ENCODE results near the gene C1orf198. TPM values are rescaled to one million over a fixed set of nuclear protein-coding genes. Genes with fewer than 3 reads are reported as not detected.
A peak's percentile ranks its signal among the peaks of the same experiment; 100 is the strongest.

Gene C1orf198
- total RNA-seq, 1 donor from 2014 or later = 62.5 TPM

- H3K36me3 Mint-ChIP-seq = peaks cover 45% of the 10 kb centered on the region
- peaks cover 31% of the 10 kb centered on the region for H3K4me1 Mint-ChIP-seq (ENCODE audit: unreplicated experiment)
- DNase-seq (ENCODE audit: extremely low spot score, unreplicated experiment) = no peak
- H3K4me3 Mint-ChIP-seq = peak overlapping the region; percentile 23
- no peak for TF ChIP-seq CTCF (conservative IDR thresholded peaks at IDR 0.05)
- H3K27ac Mint-ChIP-seq = no peak overlapping the region
- no peaks in the 10 kb centered on the region for H3K27me3 Mint-ChIP-seq
- H3K9me3 Mint-ChIP-seq = no peaks in the 10 kb centered on the region
Measured at GRCh38 chr1:230858918-230859729, 9.2 kb downstream of the C1orf198 start.

GRCh38 chr1:230858236-230858820 is 10.0 kb downstream of the C1orf198 start:
- H3K4me3 Mint-ChIP-seq = no peak overlapping the region
- H3K4me1 Mint-ChIP-seq (ENCODE audit: unreplicated experiment) = peaks cover 26% of the 10 kb centered on the region
- DNase-seq (ENCODE audit: extremely low spot score, unreplicated experiment) = no peak
- no peaks in the 10 kb centered on the region for H3K9me3 Mint-ChIP-seq
- no peak overlapping the region for H3K27ac Mint-ChIP-seq
- TF ChIP-seq CTCF (conservative IDR thresholded peaks at IDR 0.05) = no peak
- no peaks in the 10 kb centered on the region for H3K27me3 Mint-ChIP-seq
- peaks cover 53% of the 10 kb centered on the region for H3K36me3 Mint-ChIP-seq

GRCh38 chr1:230857822-230858221 is 10.5 kb downstream of the C1orf198 start:
- no peaks in the 10 kb centered on the region for H3K27me3 Mint-ChIP-seq
- no peak for DNase-seq (ENCODE audit: extremely low spot score, unreplicated experiment)
- no peak for TF ChIP-seq CTCF (conservative IDR thresholded peaks at IDR 0.05)
- peaks cover 2% of the 10 kb centered on the region for H3K9me3 Mint-ChIP-seq
- peaks cover 58% of the 10 kb centered on the region for H3K36me3 Mint-ChIP-seq
- H3K4me1 Mint-ChIP-seq (ENCODE audit: unreplicated experiment) = peaks cover 21% of the 10 kb centered on the region
- no peak overlapping the region for H3K4me3 Mint-ChIP-seq
- no peak overlapping the region for H3K27ac Mint-ChIP-seq

- TF ChIP-seq CTCF (conservative IDR thresholded peaks at IDR 0.05) = no peak
- no peaks in the 10 kb centered on the region for H3K27me3 Mint-ChIP-seq
- H3K27ac Mint-ChIP-seq = peak overlapping the region; percentile 67
- H3K4me1 Mint-ChIP-seq (ENCODE audit: unreplicated experiment) = peaks cover 19% of the 10 kb centered on the region
- no peak overlapping the region for H3K4me3 Mint-ChIP-seq
- peaks cover 6% of the 10 kb centered on the region for H3K9me3 Mint-ChIP-seq
- DNase-seq (ENCODE audit: extremely low spot score, unreplicated experiment) = no peak
- H3K36me3 Mint-ChIP-seq = peaks cover 64% of the 10 kb centered on the region
Measured at GRCh38 chr1:230857077-230857476, 11.2 kb downstream of the C1orf198 start.

GRCh38 chr1:230855886-230856285 is 12.4 kb downstream of the C1orf198 start:
- Mint-ChIP-seq H3K27me3 (no peaks in the 10 kb centered on the region), H3K4me3 (no peak overlapping the region), H3K9me3 (peaks cover 6% of the 10 kb centered on the region), H3K4me1 (ENCODE audit: unreplicated experiment) (peaks cover 25% of the 10 kb centered on the region), H3K27ac (no peak overlapping the region), H3K36me3 (peaks cover 60% of the 10 kb centered on the region)
- TF ChIP-seq CTCF (conservative IDR thresholded peaks at IDR 0.05) = no peak
- DNase-seq (ENCODE audit: extremely low spot score, unreplicated experiment) = no peak

Measured in type B pancreatic cell (in vitro differentiated cells).